Suprapubic skin (tissue), 3 donors: Measurements from ENCODE around the gene SHKBP1.

Experiments used
- CTCF ChIP-seq, 2 donors: fragments of 200-600 bp in 1 of 2; fragments of 450-650 bp in 1 of 2; sonication (generic) in 1 of 2; IDR thresholded peaks; one replicate each; pipeline ENCODE4 v1.5.1; 2016 to 2019; ENCODE audit warnings: antibody characterized with exemption in 2 of 2, mild to moderate bottlenecking in 1 of 2, moderate library complexity in 1 of 2
- EP300 ChIP-seq: sonication (generic); formaldehyde crosslinking; IDR thresholded peaks from one replicate; pipeline ENCODE4 v1.6.1; 2017; ENCODE audit warnings: antibody characterized with exemption
- POLR2A ChIP-seq, 2 donors: fragments of 450-650 bp; IDR thresholded peaks; one replicate each; pipeline ENCODE4 v1.6.1; 2017; ENCODE audit warnings: antibody characterized with exemption in 2 of 2, mild to moderate bottlenecking in 2 of 2, moderate library complexity in 2 of 2

DNA sequence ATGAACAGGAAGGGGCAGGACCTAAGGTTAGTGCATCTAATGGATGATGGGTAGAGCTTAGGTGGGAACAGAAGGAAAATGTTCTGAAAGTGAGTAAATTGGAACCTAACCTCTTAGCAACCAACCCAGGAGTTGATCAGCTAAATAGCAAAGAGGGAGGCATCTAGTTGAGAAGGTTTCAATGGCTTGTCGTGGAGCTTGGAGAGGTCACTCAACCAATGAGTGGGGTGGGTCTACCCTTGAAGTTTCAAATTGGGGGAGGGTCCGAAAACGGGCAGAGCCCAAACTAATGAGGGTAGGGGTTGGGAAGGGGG lies 5.7 kb upstream of the SHKBP1 start:
- TF ChIP-seq CTCF (IDR thresholded peaks at IDR 0.05) = no peak
- TF ChIP-seq POLR2A (IDR thresholded peaks at IDR 0.05) = no peak
- TF ChIP-seq EP300 = no peak
